ENCODE data around the gene MST1R. TPM values are rescaled to one million over a fixed set of nuclear protein-coding genes. Genes with fewer than 3 reads are reported as not detected.

Gene MST1R
- total and polyA plus RNA-seq, 2 of the 4 experiments (the other 2 are of a cell fraction) = under 0.01 to 0.14 TPM

GRCh38 chr3:49845694-49846093 lies 58.0 kb downstream of the MST1R start:
- CTCF ChIA-PET = no interaction called here
- H3K27ac ChIP-seq (ENCODE audit: insufficient read depth, low read length) = no peak overlapping the region
- dilution Hi-C loops (cut with HindIII; ENCODE audit: low sequenced_read_pairs, unreplicated experiment) = no loop called here
- H3K4ac ChIP-seq (ENCODE audit: low read depth, low read length) = no peak overlapping the region
- no peaks in the 10 kb centered on the region for H3K9me3 ChIP-seq (ENCODE audit: control insufficient read depth, insufficient read depth, low read length)
- 100% methylated on average over 1 of the region's 3 CpGs; no CpG with 5 or more reads in 1 of the 2 experiments for WGBS, 2 experiments (ENCODE audit: extremely low coverage in 2 of 2, insufficient read length in 1 of 2)
- peaks cover 0 to 6% of the 10 kb centered on the region in 2 experiments; a peak in 2 of 4 replicates for H3K79me1 ChIP-seq (ENCODE audit: low read depth in 1 of 2, low read length in 2 of 2)
- H3K14ac ChIP-seq (replicated peaks; ENCODE audit: low read depth, low read length) = no peak overlapping the region
- H3K56ac ChIP-seq (ENCODE audit: extremely low read depth, insufficient read depth, low read length) = no peak overlapping the region
- H4K20me1 ChIP-seq (ENCODE audit: insufficient read depth, low read length) = no peaks in the 10 kb centered on the region
- H3K27me3 ChIP-seq (ENCODE audit: control insufficient read depth, insufficient read depth, low read length) = no peaks in the 10 kb centered on the region
- peaks cover 3% of the 10 kb centered on the region for H3K36me3 ChIP-seq (ENCODE audit: control insufficient read depth, insufficient read depth, low read length)
- no peak overlapping the region for H3K9ac ChIP-seq (ENCODE audit: low read depth, low read length)
- H2AK5ac ChIP-seq (ENCODE audit: low read depth, low read length) = no peak overlapping the region
- no peak overlapping the region for H4K91ac ChIP-seq (ENCODE audit: insufficient read depth, low read depth, low read length)
- H2AK9ac ChIP-seq (replicated peaks; ENCODE audit: low read depth, low read length, poor library complexity) = no peak overlapping the region
- POLR2A ChIA-PET (ENCODE audit: unreplicated experiment) = no interaction called here
- no peak for TF ChIP-seq RCOR1 (IDR thresholded peaks at IDR 0.05; ENCODE audit: insufficient replicate concordance, low read length)
- TF ChIP-seq FOS (IDR thresholded peaks at IDR 0.05; ENCODE audit: low read depth, low read length) = no peak
- TF ChIP-seq NFE2L2 (IDR thresholded peaks at IDR 0.05; ENCODE audit: low read depth, low read length) = no peak
- no peak for TF ChIP-seq CHD1 (IDR thresholded peaks at IDR 0.05; ENCODE audit: low read depth, low read length)
- no peak for TF ChIP-seq RAD21 (IDR thresholded peaks at IDR 0.05; ENCODE audit: low read length)
- TF ChIP-seq MXI1 (IDR thresholded peaks at IDR 0.05; ENCODE audit: borderline replicate concordance, low read depth, low read length) = no peak
- TF ChIP-seq MAZ (IDR thresholded peaks at IDR 0.05; ENCODE audit: borderline replicate concordance, low read depth, low read length) = no peak
- TF ChIP-seq POLR2A (IDR thresholded peaks at IDR 0.05; ENCODE audit: low read depth, low read length) = no peak
- TF ChIP-seq CEBPB (IDR thresholded peaks at IDR 0.05; ENCODE audit: low read depth, low read length) = no peak
- no peak for TF ChIP-seq RFX5 (IDR thresholded peaks at IDR 0.05; ENCODE audit: low read depth, low read length)
- no peak for TF ChIP-seq SMC3 (IDR thresholded peaks at IDR 0.05; ENCODE audit: low read depth, low read length)
- no peak for TF ChIP-seq BHLHE40 (IDR thresholded peaks at IDR 0.05; ENCODE audit: low read depth, low read length)
- TF ChIP-seq USF2 (IDR thresholded peaks at IDR 0.05; ENCODE audit: low read depth, low read length) = no peak
- no peak for TF ChIP-seq CTCF (conservative IDR thresholded peaks at IDR 0.05; ENCODE audit: low read depth, low read length)
- TF ChIP-seq ELK1 (IDR thresholded peaks at IDR 0.05; ENCODE audit: borderline replicate concordance, low read depth, low read length) = no peak
- no peak for TF ChIP-seq MAFK (IDR thresholded peaks at IDR 0.05; ENCODE audit: low read depth, low read length)
- no peak overlapping the region for H2BK20ac ChIP-seq (ENCODE audit: low read depth, low read length)
- no peak overlapping the region for H3K4me2 ChIP-seq (ENCODE audit: low read depth, low read length)
- in situ Hi-C loops (cut with MboI; ENCODE audit: low sequenced_read_pairs) = no loop called here
- no TSS peak for BruUV-seq (replicated peaks)
- H3K18ac ChIP-seq (ENCODE audit: low read depth, low read length) = no peak overlapping the region
- no peak overlapping the region for H2AFZ ChIP-seq (replicated peaks; ENCODE audit: low read length, poor library complexity)
- no peak overlapping the region for H2BK15ac ChIP-seq (ENCODE audit: low read depth, low read length)
- no peaks in the 10 kb centered on the region for H3K4me1 ChIP-seq (ENCODE audit: control insufficient read depth, insufficient read depth, low read length)
- ATAC-seq (ENCODE audit: low read depth) (no peak), DNase-seq (no peak)
- no peak overlapping the region for H2BK120ac ChIP-seq (ENCODE audit: low read depth, low read length)
- intact Hi-C loops (cut with micrococcal nuclease) = no loop called here
- no peak overlapping the region for H4K8ac ChIP-seq (ENCODE audit: low read depth in 2 of 2, low read length in 2 of 2)
- no peak overlapping the region for H3K23ac ChIP-seq (ENCODE audit: low read depth, low read length)
- H4K5ac ChIP-seq (ENCODE audit: low read depth, low read length) = no peak overlapping the region
- no peak overlapping the region for H2BK5ac ChIP-seq (ENCODE audit: low read depth, low read length, poor library complexity, severe bottlenecking)
- no peak overlapping the region for H3K4me3 ChIP-seq (ENCODE audit: insufficient read depth, low read depth, low read length)
- H3K9me1 ChIP-seq (ENCODE audit: insufficient read depth, low read length) = peaks cover 3% of the 10 kb centered on the region; the same call in 1 of the 2 replicates
